Measurements from ENCODE around the gene LILRA2.
"Not testable (repeated sequence)": the region's sequence is repeated elsewhere in the genome, so short reads cannot be mapped to it uniquely, and the experiment has no call there.

LILRA2 gene

DNA sequence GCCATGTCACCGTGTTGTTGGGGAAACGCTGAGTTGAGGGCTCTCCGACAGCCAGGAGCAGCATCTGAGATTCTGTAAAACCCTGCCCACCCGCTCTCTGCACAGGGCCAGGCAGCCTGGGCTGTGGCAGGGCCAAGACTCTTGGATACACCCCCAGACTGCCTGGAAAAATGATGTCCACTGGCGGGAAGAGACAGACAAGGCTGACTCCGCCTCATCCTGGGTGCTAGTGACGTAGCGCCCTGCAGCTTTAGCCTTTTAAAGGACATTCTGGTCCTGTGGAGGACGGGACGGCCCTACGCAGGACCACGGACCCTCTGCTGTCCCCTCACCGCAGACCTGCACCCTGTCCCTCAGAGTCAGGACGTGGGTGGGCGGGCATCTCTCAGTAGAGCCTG is 20.7 kb upstream of the LILRA2 start:
- H3K27ac ChIP-seq = no peak overlapping the region
- no peak for TF ChIP-seq ZFX (IDR thresholded peaks at IDR 0.05)
- TF ChIP-seq, protein P1, sequence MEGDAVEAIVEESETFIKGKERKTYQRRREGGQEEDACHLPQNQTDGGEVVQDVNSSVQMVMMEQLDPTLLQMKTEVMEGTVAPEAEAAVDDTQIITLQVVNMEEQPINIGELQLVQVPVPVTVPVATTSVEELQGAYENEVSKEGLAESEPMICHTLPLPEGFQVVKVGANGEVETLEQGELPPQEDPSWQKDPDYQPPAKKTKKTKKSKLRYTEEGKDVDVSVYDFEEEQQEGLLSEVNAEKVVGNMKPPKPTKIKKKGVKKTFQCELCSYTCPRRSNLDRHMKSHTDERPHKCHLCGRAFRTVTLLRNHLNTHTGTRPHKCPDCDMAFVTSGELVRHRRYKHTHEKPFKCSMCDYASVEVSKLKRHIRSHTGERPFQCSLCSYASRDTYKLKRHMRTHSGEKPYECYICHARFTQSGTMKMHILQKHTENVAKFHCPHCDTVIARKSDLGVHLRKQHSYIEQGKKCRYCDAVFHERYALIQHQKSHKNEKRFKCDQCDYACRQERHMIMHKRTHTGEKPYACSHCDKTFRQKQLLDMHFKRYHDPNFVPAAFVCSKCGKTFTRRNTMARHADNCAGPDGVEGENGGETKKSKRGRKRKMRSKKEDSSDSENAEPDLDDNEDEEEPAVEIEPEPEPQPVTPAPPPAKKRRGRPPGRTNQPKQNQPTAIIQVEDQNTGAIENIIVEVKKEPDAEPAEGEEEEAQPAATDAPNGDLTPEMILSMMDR (conservative IDR thresholded peaks at IDR 0.05) = no peak

DNA sequence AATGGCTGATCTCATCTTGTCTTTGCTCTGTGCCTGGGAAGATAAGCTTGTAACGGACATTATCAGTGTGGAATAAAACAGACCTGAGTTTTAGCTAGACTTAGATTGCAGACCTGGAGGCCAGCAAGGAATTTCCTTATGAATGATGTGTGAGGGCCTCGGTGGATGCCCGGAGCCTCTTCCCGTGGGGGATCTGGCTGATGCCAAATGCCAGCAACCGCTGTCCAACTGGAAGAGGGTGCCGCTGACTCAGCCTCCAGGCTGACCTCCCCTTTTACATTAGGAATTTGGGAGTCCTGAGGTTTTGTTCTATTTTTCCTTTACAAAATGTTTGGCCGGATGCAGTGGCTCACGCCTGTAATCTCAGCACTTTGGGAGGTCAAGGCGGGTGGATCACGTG is 19.6 kb upstream of the LILRA2 start:
- no peak for TF ChIP-seq ZFX (IDR thresholded peaks at IDR 0.05)
- TF ChIP-seq, protein P1 (conservative IDR thresholded peaks at IDR 0.05) = no peak
- no peak overlapping the region for H3K27ac ChIP-seq

DNA sequence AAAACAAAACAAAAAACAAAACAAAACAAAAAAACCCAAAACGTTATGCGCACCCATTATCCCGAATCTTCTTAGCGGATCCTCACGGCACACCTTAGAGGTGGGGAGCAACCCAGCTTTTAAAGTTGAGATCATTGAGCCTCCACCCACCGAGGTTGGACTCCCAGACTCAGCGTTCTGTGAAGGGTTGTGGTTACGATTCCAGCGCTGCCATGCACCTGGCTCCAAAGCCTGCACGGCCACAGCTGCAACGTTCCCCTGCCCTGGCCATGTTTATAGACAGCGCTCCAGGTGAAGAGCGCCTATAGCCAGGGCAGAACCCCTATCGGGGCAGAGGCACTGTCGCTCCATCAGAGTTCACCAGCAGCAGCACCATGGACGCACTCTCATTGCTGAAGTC is 18.7 kb upstream of the LILRA2 start:
- TF ChIP-seq, protein P1 (conservative IDR thresholded peaks at IDR 0.05) = no peak
- TF ChIP-seq ZFX (IDR thresholded peaks at IDR 0.05) = no peak

DNA sequence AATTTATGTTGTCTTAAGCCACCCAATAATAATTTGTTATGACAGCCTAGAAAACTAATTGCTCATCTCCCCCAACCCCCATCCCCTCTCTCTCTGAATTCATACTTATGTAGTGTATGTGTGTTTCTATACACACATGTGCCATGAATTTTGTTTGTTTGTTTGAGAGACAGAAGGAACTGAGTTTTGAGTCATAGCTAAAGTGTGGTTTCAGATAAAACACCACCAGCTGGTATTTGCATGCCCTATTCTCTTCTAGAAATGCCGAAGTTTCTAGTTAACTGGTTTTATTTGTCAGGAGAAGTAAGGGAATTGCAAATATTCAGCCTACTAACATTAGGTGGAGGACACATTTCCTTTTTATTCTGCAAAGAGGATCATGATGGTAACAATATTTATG is 17.4 kb upstream of the LILRA2 start:
- TF ChIP-seq, protein P1 (conservative IDR thresholded peaks at IDR 0.05) = no peak
- no peak for TF ChIP-seq ZFX (IDR thresholded peaks at IDR 0.05)
- no peak overlapping the region for H3K27ac ChIP-seq

More for the DNA sequence above, 18.7 kb upstream of the LILRA2 start:
- H3K27ac ChIP-seq = no peak overlapping the region

DNA sequence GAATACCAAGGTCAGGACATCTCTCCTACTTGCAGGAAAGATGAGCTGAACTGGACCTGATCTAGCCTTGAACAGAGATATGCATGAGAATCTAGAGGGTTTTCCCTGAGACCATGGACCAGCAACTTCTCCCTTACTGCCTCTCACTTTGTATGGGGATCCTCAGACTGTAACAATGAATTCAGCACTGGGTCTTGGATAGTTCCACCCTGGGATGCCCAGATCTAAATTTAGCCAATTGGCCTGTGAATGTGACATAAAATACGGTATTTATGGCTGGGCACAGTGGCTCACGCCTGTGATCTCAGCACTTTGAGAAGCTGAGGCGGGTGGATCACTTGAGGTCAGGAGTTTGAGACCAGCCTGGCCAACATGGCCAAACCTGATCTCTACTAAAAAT is 15.3 kb upstream of the LILRA2 start:
- TF ChIP-seq, protein P1 (conservative IDR thresholded peaks at IDR 0.05) = no peak
- no peak for TF ChIP-seq ZFX (IDR thresholded peaks at IDR 0.05)
- H3K27ac ChIP-seq = no peak overlapping the region

DNA sequence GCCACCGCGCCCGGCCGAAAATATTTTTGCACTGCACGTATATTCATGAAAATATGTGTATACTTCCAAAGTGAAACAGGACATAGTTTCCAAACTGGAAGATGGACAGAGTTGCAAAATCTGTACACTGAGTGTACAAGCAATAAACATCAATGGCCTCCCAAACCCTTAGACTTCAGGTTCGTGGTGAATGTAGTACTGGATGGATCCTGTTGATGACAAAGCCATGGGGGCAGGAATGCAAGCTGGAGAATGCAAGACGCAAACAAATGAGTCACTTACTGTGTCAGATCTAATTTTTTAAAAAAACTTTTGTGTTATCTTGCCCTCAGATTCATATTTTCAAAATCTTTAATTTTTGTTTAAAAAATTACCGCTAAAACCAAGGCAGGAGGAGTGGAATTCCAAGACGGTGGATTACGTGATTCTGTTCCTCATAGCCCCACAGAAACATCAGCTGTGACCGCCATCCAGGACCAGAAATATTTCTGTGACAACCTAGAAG is 12.7 kb upstream of the LILRA2 start:
- TF ChIP-seq ZFX (IDR thresholded peaks at IDR 0.05) = no peak
- TF ChIP-seq, protein P1 (conservative IDR thresholded peaks at IDR 0.05) = no peak
- no peak overlapping the region for H3K27ac ChIP-seq

DNA sequence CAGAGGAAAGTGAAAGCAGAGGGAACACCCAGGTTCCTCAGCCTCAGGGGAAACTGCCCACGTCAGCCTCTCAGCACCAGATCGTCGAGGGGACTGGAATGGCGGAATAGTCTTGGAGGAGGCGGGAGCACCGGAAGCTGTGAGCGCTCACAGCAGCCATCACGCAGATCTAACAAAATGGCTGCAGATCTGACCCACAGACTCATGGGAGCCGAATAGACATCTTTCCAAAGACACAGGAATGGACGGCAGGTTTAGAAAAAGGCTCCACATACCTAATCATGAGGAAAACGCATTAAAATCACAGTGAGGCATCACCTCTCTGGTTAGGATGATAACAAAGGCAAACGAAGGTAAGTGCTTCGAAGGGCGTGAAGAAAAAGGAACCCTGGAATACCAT is 11.8 kb upstream of the LILRA2 start:
- TF ChIP-seq, protein P1 (conservative IDR thresholded peaks at IDR 0.05) = no peak
- TF ChIP-seq ZFX (IDR thresholded peaks at IDR 0.05) = no peak
- H3K27ac ChIP-seq = no peak overlapping the region

DNA sequence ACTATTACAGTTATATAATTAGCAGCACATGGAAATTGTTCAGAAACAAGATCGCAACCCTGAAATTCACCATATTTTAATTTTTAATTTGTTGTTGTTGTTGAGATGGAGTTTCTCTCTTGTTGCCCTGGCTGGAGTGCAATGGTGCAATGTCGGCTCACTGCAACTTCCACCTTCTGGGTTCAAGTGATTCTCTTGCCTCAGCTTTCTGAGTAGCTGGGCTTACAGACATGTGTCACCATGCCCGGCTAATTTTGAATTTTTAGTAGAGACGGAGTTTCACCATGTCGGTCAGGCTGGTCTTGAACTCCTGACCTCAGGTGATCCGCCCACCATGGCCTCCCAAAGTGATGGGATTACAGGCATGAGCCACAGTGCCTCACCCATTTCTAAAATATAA is 10.4 kb upstream of the LILRA2 start:
- not testable (repeated sequence) for H3K27ac ChIP-seq

All from C4-2B (cell line).